HG02973 (cell line): Measurements from ENCODE around the gene HMGN1.
"Not testable (repeated sequence)": the region's sequence is repeated elsewhere in the genome, so short reads cannot be mapped to it uniquely, and the experiment has no call there.

ENCODE experiments used
- ATAC-seq: cut with Tn5 transposase; IDR thresholded peaks from one replicate; pipeline ENCODE4 v1.9.1; 2021; ENCODE audit warnings: moderate library complexity; ENCODE audit not compliant: unreplicated experiment

The HMGN1 gene, protein sequence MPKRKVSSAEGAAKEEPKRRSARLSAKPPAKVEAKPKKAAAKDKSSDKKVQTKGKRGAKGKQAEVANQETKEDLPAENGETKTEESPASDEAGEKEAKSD

DNA sequence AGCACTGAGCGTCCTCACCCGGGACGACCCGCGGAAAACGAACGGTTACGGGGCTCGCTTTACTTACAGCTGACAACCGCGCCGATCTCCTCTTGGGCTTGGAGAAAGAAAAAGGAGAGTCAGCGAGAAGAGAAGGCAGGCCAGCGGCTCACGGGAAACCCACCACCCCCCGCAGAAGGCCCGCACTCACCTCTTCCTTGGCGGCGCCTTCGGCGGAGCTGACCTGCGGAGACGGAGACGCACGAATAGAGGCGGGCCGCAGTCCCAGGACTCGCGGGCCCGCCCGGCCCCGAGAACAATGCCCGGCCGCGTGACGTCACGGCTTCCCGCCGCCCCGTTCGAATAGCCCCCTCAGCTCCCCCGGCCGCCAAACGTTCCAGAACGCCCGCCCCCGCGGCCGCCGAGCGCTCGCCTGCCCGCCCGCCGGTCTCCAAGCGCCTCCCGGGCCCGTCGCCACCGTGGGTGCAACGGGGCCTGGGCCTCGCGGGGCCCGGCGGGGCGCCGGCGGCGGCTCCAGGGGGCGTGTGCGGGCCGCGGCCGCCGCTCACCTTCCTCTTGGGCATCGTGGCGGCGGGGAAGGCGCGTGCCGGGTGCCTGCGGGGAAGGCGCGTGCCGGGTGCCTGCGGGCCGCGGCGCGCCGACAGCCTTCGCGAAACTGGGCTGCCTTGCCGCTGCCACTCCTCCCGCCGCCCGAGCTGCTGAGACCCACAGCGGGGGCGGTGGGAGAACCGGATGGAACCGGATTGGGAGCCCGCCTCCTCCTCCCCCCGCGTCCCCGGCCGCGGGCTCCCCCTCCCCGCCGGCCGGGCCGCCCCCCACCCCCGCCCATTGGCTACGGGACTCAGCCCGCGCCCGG lies at the start of gene HMGN1:
Gene HMGN1 (minus strand): TSS at position 734 of the 856 bp plus-strand sequence. CDS start 171 bp downstream, at position 563.
- ATAC-seq: peak; percentile 50

GRCh38 chr21:39397646-39398385 lies 48.9 kb upstream of the HMGN1 start:
- no peak for ATAC-seq

- ATAC-seq: no peak
These were observed 44.1 kb upstream of the HMGN1 start for GRCh38 chr21:39392981-39393380.

- no peak for ATAC-seq
These were observed 41.4 kb upstream of the HMGN1 start for GRCh38 chr21:39390212-39390765.

DNA sequence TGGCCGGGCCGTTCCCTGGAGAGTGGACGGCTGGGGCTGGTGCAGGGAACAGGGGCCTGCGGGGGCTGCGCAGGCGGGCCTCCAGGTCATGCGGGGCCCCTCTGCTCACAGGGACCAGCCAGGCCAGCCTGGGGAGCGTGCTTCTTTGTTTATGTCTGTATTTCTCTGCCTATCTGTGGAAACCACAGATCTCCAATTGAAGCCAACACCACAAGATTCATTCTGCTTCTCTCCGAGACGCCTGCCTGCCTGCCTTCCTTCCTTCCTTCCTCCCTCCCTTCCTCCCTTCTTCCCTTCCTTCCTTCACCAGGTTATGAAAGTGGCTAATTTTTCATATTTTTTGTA lies 39.9 kb upstream of the HMGN1 start:
- no peak for ATAC-seq

- ATAC-seq: peak; percentile 75
These were observed 39.3 kb upstream of the HMGN1 start for GRCh38 chr21:39388038-39388810.

DNA sequence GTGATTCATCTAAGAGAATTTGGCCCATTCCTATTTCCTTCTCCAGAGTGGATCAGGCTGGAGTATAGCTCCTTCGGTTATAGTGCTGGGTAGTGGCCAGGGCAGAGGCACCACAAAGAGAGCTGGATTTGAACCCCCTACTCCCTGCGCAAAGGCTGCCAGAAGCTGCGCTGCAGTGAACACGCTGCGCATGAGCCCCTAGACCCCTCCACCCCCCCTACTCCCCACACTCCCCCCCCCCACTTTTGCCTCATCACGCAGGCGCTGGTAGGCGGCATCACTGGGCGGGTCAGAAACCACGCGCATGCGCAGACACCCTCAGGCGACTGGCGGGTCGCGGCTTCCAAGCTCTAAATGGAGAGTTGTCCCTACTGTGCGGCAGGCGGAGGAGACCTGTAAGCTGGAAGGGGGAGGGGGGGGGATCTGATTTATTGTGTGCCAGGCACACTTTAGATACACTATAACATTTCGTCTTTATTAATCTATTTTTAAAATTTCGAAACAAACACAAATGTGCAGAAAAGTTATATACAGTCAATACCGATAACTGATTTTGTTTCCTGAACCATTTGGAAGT lies 38.7 kb upstream of the HMGN1 start:
- ATAC-seq: no peak

DNA sequence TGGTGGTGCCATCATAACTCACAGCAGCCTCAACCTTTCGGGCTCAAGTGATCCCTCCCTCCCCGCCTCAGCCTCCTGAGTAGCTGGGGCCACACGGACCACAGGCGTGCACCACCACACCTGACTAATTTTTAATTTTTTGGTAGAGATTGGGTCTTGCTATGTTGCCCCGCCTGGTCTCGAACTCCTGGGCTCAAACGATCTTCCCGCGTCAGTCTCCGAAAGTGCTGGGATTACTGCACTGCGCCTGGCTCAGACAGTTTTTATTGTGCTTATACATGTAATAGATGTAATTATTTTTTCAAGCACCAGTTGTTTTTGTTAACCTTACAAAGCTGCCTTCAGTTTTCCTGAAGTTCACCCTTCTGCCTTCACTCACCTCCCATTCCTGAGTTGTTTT lies 38.0 kb upstream of the HMGN1 start:
- no peak for ATAC-seq

DNA sequence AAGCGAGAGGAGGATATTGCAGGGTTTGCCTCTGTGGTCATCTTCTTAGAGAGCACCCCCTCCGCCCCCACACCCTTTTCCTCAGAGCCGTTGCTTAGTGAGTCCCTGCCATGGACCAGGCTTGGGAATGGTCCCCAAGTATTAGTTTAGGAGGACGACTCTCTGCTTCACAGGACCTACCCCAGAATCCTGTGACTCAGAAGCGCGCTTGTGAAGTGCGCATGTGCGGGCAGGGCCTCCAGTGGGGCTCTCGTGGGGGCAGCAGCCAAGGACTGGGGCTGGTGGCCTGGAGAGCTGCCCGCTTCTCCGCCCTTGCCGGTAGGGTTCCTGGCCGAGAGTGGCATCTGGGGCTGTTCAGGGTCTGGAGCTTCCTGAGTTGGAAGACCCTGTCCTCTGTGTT lies 37.3 kb upstream of the HMGN1 start:
- no peak for ATAC-seq

GRCh38 chr21:39385299-39386145 lies 36.6 kb upstream of the HMGN1 start:
- ATAC-seq: peak; percentile 29

GRCh38 chr21:39384674-39385298 lies 35.9 kb upstream of the HMGN1 start:
- no peak for ATAC-seq

DNA sequence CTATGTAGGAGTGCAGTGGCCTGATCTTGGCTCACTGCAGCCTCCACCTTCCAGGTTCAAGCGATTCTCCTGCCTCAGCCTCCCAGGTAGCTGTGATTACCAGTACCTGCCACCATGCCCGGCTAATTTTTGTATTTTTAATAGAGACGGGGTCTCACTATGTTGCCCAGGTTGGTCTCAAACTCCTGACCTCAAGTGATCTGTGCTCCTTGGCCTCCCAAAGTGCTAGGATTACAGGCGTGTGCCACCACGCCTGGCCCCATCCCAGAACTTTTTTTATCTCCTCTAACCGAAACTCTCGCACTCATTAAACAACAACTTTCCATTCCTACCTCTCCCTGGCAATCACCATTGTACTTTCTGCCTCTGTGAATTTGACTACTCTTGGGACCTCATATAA lies 33.2 kb upstream of the HMGN1 start:
- not testable (repeated sequence) for ATAC-seq

- no peak for ATAC-seq
These were observed 32.1 kb upstream of the HMGN1 start for GRCh38 chr21:39381009-39381408.

GRCh38 chr21:39379986-39380891 lies 31.4 kb upstream of the HMGN1 start:
- ATAC-seq: peak; percentile 92

DNA sequence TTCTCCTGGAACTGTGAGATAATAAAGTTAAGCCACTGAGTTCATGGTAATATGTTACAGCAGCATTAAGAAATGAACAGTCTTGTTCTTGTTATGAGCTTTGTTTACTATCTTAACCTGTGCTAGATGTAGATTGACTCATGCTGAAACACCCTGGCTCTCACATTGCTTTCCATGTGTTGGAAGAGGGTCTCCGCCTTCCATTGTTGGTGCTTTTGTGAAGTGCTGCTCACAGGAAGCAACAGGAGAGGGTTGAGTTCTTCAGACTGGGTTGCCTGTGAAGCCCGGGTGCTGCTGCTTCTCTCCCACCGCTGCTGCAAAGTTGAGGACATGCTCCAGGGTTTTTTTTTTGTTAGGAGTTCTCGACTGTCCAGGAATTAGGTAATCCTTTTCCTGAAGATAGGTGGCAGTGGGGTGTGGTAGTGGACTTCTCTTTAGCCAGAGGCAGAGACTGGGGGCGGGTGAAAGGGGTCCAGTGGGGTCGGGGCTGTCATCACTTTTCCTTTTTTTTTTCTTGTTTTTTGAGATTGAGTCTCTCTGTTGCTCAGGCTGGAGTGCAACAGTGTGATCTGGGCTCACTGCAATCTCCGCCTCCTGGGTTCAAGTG lies 28.7 kb upstream of the HMGN1 start:
- no peak for ATAC-seq

GRCh38 chr21:39375446-39375845 lies 26.6 kb upstream of the HMGN1 start:
- ATAC-seq: no peak

DNA sequence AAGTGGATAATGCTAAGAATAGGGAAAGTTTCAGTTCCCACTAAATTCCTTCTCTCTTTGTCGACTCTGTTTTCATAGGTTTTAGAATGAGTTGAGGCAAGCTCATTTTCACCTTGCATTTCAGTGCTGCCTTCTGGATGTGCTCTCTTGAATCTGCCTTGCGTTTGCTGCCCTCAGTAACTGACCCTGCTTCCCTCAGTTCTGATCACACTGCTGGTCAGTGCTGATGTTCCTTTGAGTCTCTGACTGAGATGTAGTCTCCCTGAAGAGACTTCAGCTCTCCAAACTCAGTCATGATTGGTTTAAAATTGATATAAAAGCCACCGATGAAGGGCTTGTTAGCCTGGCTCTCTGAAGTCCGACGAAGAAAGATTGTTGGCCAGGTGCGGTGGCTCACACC lies 25.2 kb upstream of the HMGN1 start:
- ATAC-seq: no peak

GRCh38 chr21:39373634-39374033 lies 24.7 kb upstream of the HMGN1 start:
- ATAC-seq: no peak
